ENCODE measurements around the gene CD28.
A peak's percentile ranks its signal among the peaks of the same experiment; 100 is the strongest.
"Not testable (repeated sequence)": the region's sequence is repeated elsewhere in the genome, so short reads cannot be mapped to it uniquely, and the experiment has no call there.

CD28 gene

DNA sequence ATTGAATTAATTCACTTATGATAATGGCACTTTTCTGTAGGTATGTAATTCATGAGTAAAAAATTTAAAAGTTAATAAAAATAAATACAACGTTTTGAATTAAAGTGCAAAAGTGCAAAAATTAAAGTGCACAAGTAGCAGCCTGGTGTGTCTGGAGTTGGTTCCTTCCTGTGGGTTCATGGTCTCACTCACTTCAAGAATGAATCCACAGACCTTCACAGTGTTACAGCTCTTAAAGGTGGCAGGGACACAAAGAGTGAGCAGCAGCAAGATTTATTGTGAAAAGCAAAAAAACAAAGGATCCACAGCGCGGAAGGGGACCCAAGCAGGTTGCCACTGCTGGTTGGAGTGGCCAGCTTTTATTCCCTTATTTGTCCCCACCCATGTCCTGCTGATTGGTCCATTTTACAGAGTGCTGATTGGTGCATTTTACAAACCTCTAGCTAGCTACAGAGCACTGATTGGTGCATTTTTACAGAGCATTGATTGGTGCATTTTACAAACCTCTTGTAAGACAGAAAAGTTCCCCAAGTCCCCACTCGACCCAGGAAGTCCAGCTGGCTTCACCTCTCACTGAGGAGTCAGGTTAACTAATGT lies 73.1 kb downstream of the CD28 start:
- not testable (repeated sequence) for H3K27ac ChIP-seq (ENCODE audit: low read depth, low read length); H3K9me3 ChIP-seq (ENCODE audit: control insufficient read depth in 5 of 5, low read length in 5 of 5); H3K36me3 ChIP-seq (ENCODE audit: control insufficient read depth in 5 of 5, insufficient read depth in 5 of 5, low read length in 5 of 5); H3K4me3 ChIP-seq (ENCODE audit: low read depth in 1 of 5, low read length in 5 of 5); H3K27me3 ChIP-seq (ENCODE audit: control insufficient read depth in 5 of 5, insufficient read depth in 4 of 5, low read length in 5 of 5); H3K9ac ChIP-seq (ENCODE audit: low read length in 5 of 5)
- H3K4me1 ChIP-seq (ENCODE audit: control insufficient read depth in 5 of 5, insufficient read depth in 5 of 5, low read length in 5 of 5): peaks cover 7 to 26% (median 18%) of the 10 kb centered on the region in 5 donors

DNA sequence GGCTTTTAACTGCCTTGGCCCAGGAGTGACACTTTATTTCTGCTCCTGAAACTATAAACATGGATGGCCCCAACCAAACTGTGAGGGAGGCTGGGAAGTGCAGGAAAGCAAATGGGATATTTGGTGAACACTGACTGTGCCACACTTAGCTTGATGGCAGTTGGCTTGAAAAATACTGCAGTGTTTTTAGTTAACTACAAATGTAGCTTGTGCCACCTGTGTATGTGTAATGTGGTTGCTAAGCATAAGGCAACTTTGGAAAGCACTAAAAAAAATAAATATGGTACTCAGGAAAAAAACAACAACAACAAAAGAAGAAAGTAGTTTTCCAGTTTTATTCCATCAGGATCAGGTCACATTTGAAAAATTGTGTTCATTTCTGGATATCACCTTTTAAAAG lies 73.8 kb downstream of the CD28 start:
- Histone ChIP-seq H3K36me3 (ENCODE audit: control insufficient read depth in 5 of 5, insufficient read depth in 5 of 5, low read length in 5 of 5) (no peaks in the 10 kb centered on the region), H3K9ac (ENCODE audit: low read length in 5 of 5) (no peak overlapping the region), H3K9me3 (ENCODE audit: control insufficient read depth in 5 of 5, low read length in 5 of 5) (no peaks in the 10 kb centered on the region), H3K27ac (ENCODE audit: low read depth, low read length) (no peak overlapping the region), H3K4me1 (ENCODE audit: control insufficient read depth in 5 of 5, insufficient read depth in 5 of 5, low read length in 5 of 5) (peaks cover 7 to 26% (median 18%) of the 10 kb centered on the region in 5 donors), H3K27me3 (ENCODE audit: control insufficient read depth in 5 of 5, insufficient read depth in 4 of 5, low read length in 5 of 5) (no peaks in the 10 kb centered on the region), H3K4me3 (ENCODE audit: low read depth in 1 of 5, low read length in 5 of 5) (no peak overlapping the region)

DNA sequence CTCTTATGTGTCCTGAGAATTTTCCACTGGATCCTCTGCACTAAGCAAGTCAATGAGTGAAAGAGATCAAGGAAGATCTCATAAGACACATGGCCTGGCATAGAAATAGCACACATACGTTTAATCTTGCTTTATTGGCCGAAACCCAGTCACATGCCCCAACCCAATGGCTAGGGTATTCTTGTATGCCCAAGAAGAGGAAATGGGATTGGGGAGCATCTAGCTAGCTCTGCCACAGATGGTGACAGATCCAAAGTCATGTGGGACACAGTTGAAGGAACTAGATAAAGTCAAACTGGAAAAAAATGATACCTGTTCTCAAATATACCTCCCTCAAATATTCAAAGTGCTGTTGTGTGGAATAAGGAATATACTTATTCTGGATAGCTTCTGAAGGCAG lies 74.7 kb downstream of the CD28 start:
- no peak overlapping the region for H3K9ac ChIP-seq (ENCODE audit: low read length in 5 of 5)
- H3K27me3 ChIP-seq (ENCODE audit: control insufficient read depth in 5 of 5, insufficient read depth in 4 of 5, low read length in 5 of 5): no peaks in the 10 kb centered on the region
- no peaks in the 10 kb centered on the region for H3K36me3 ChIP-seq (ENCODE audit: control insufficient read depth in 5 of 5, insufficient read depth in 5 of 5, low read length in 5 of 5)
- H3K9me3 ChIP-seq (ENCODE audit: control insufficient read depth in 5 of 5, low read length in 5 of 5): no peaks in the 10 kb centered on the region
- H3K4me3 ChIP-seq (ENCODE audit: low read depth in 1 of 5, low read length in 5 of 5): no peak overlapping the region
- no peak overlapping the region for H3K27ac ChIP-seq (ENCODE audit: low read depth, low read length)
- peaks cover 7 to 30% (median 22%) of the 10 kb centered on the region in 5 donors for H3K4me1 ChIP-seq (ENCODE audit: control insufficient read depth in 5 of 5, insufficient read depth in 5 of 5, low read length in 5 of 5)

DNA sequence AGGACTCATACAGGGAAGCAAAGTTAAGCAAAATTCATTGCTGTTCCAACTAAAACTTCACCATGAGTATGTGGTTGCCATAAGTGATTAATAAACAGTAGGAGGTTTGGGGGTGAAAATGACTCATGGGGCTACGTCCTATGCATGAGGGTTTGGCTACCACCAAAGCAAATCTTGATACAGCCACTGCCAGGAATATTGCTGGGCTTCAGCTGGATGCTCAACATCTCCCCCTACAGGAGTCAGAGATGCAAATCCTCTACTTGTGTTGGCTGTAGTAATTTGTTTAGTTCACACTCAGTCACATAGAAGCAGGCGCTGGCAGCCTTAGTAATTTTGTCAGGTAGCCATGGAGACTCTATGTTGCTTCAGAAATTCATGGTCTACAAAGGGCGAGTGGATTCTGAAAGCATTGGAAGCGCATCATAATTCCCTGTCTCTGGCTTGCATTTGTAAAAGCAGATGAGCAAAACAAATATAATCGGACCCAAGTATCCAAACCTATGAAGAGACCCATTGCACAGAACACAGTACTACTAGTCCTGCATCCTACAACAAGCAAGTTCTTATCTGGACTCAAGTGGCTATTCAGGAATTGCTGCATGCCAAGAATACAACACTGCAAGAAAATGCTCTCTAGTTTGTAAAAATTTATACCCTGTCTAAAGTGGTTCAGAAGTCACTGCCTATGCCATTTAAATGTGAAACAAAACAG lies 76.0 kb downstream of the CD28 start:
- Histone ChIP-seq H3K9me3 (ENCODE audit: control insufficient read depth in 5 of 5, low read length in 5 of 5) (no peaks in the 10 kb centered on the region), H3K4me3 (ENCODE audit: low read depth in 1 of 5, low read length in 5 of 5) (no peak overlapping the region), H3K27ac (ENCODE audit: low read depth, low read length) (peak overlapping the region; percentile 42), H3K4me1 (ENCODE audit: control insufficient read depth in 5 of 5, insufficient read depth in 5 of 5, low read length in 5 of 5) (peaks cover 7 to 42% (median 35%) of the 10 kb centered on the region in 5 donors), H3K36me3 (ENCODE audit: control insufficient read depth in 5 of 5, insufficient read depth in 5 of 5, low read length in 5 of 5) (no peaks in the 10 kb centered on the region), H3K27me3 (ENCODE audit: control insufficient read depth in 5 of 5, insufficient read depth in 4 of 5, low read length in 5 of 5) (no peaks in the 10 kb centered on the region), H3K9ac (ENCODE audit: low read length in 5 of 5) (no peak overlapping the region)

DNA sequence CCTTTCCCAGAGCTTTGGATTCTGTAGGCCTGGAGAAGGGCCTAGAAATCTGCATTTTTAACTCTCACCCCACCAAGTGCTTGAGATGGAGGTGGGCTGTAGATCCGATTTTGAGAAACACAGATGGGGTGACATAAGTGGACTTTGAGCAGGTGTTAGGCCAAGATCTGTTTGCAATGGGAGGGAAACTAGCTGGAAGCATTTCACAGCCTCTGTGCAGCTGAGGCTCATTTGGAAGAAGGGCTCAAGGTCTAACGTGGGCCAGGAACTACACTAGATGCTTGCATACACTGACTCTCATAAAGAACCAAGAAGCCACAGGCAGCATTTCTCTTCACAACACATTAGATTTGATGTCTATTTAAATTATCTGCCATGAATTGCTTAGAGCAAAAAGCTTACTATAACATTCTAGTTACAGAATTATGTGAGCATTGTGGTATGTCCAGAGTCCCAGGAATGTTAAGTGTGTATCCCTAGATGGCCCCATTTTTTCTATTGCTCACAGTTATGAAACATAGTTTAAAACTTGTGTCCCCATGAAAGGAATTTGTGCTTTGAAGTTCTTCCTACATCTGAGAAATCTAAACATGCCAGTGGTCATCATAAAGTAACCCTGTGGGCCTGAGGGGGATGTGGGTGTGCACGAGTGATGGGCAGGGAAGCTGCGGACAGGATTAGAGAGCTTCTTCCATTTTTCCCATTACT lies 77.2 kb downstream of the CD28 start:
- H3K9ac ChIP-seq (ENCODE audit: low read length in 5 of 5): no peak overlapping the region
- H3K9me3 ChIP-seq (ENCODE audit: control insufficient read depth in 5 of 5, low read length in 5 of 5): no peaks in the 10 kb centered on the region
- no peaks in the 10 kb centered on the region for H3K36me3 ChIP-seq (ENCODE audit: control insufficient read depth in 5 of 5, insufficient read depth in 5 of 5, low read length in 5 of 5)
- H3K27ac ChIP-seq (ENCODE audit: low read depth, low read length): peak overlapping the region; percentile 42
- no peaks in the 10 kb centered on the region for H3K27me3 ChIP-seq (ENCODE audit: control insufficient read depth in 5 of 5, insufficient read depth in 4 of 5, low read length in 5 of 5)
- peak overlapping the region in 1 of 5 donors; percentile 39 for H3K4me3 ChIP-seq (ENCODE audit: low read depth in 1 of 5, low read length in 5 of 5)
- peaks cover 7 to 54% (median 47%) of the 10 kb centered on the region in 5 donors for H3K4me1 ChIP-seq (ENCODE audit: control insufficient read depth in 5 of 5, insufficient read depth in 5 of 5, low read length in 5 of 5)

DNA sequence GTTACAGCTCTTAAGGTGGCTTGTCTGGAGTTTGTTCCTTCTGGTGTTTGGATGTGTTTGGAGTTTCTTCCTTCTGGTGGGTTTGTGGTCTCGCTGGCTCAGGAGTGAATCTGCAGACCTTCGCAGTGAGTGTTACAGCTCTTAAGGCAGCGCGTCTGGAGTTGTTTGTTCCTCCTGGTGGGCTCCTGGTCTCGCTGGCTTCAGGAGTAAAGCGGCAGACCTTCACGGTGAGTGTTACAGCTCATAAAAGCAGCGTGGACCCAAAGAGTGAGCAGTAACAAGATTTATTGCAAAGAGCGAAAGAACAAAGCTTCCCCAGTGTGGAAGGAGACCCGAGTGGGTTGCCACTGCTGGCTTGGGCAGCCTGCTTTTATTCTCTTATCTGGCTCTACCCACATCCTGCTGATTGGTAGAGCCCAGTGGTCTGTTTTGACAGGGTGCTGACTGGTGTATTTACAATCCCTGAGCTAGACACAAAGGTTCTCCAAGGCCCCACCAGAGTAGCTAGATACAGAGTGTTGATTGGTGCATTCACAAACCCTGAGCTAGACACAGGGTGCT lies 78.4 kb downstream of the CD28 start:
- not testable (repeated sequence) for H3K9ac ChIP-seq (ENCODE audit: low read length in 5 of 5); H3K9me3 ChIP-seq (ENCODE audit: control insufficient read depth in 5 of 5, low read length in 5 of 5); H3K27ac ChIP-seq (ENCODE audit: low read depth, low read length); H3K4me3 ChIP-seq (ENCODE audit: low read depth in 1 of 5, low read length in 5 of 5); H3K27me3 ChIP-seq (ENCODE audit: control insufficient read depth in 5 of 5, insufficient read depth in 4 of 5, low read length in 5 of 5); H3K36me3 ChIP-seq (ENCODE audit: control insufficient read depth in 5 of 5, insufficient read depth in 5 of 5, low read length in 5 of 5)
- peaks cover 10 to 61% (median 53%) of the 10 kb centered on the region in 5 donors for H3K4me1 ChIP-seq (ENCODE audit: control insufficient read depth in 5 of 5, insufficient read depth in 5 of 5, low read length in 5 of 5)

DNA sequence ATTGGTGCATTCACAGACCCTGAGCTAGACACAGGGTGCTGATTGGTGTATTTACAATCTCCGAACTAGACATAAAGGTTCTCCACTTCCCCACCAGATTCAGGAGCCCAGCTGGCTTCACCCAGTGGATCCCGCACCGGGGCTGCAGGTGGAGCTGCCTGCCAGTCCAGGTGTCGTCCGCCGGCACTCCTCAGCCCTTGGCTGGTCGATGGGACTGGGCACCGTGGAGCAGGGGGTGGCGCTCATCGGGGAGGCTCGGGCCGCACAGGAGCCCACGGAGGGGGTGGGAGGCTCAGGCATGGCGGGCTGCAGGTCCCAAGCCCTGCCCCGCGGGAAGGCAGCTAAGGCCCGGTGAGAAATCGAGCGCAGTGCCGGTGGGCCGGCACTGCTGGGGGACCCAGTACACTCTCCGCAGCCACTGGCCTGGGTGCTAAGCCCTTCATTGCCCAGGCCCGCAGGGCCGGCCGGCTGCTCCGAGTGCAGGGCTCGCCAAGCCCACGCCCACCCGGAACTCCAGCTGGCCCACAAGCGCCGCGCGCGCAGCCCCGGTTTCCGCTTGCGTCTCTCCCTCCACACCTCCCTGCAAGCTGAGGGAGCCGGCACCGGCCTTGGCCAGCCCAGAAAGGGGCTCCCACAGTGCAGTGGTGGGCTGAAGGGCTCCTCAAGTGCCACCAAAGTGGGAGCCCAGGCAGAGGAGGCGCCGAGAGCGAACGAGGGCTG lies 79.1 kb downstream of the CD28 start:
- H3K27me3 ChIP-seq (ENCODE audit: control insufficient read depth in 5 of 5, insufficient read depth in 4 of 5, low read length in 5 of 5); H3K9me3 ChIP-seq (ENCODE audit: control insufficient read depth in 5 of 5, low read length in 5 of 5); H3K9ac ChIP-seq (ENCODE audit: low read length in 5 of 5); H3K36me3 ChIP-seq (ENCODE audit: control insufficient read depth in 5 of 5, insufficient read depth in 5 of 5, low read length in 5 of 5); H3K4me3 ChIP-seq (ENCODE audit: low read depth in 1 of 5, low read length in 5 of 5): not testable (repeated sequence)
- H3K4me1 ChIP-seq (ENCODE audit: control insufficient read depth in 5 of 5, insufficient read depth in 5 of 5, low read length in 5 of 5): peaks cover 10 to 64% (median 56%) of the 10 kb centered on the region in 5 donors
- H3K27ac ChIP-seq (ENCODE audit: low read depth, low read length): peak overlapping the region; percentile 71

DNA sequence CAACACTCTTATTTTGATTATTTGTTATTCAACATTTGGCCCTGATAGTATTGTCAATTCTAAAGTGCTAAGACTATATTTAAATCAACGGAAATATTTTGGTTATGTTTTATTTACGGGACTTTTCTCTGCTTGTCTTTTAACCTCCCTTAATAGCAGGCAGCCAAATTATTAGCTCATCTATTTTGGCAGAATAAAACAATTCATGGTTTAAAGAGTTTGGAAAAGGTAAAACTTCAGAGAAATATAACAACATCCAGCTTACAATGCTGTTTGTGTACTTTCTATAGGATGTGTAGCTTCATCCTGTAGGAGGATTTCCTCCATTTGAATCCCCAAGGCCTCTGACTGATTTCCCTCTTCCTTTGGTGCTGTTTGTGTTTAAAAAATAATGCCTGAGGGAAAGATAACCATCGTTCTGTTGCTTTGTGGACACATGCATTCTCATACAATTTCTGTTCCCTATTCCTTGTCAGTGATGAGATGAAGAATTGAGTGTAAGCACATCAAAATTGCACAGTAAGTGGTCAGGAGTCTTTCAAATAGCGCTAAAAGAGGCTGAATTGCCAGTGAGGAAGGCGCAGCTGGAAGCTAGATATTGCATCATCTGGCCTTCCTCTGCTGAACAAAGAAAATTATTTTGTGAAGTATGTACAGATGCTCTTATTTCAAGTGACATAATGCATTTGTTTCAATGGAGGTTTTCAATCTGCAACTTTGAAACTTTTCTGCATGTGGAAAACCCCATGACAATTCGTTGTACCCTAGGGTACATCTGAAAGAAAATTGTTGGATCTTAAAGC lies 80.3 kb downstream of the CD28 start:
- Histone ChIP-seq H3K9ac (ENCODE audit: low read length in 5 of 5) (peak overlapping the region in 1 of 5 donors; percentile 39), H3K27ac (ENCODE audit: low read depth, low read length) (peak overlapping the region; percentile 71), H3K27me3 (ENCODE audit: control insufficient read depth in 5 of 5, insufficient read depth in 4 of 5, low read length in 5 of 5) (no peaks in the 10 kb centered on the region), H3K4me1 (ENCODE audit: control insufficient read depth in 5 of 5, insufficient read depth in 5 of 5, low read length in 5 of 5) (peaks cover 10 to 62% (median 56%) of the 10 kb centered on the region in 5 donors), H3K4me3 (ENCODE audit: low read depth in 1 of 5, low read length in 5 of 5) (no peak overlapping the region), H3K36me3 (ENCODE audit: control insufficient read depth in 5 of 5, insufficient read depth in 5 of 5, low read length in 5 of 5) (no peaks in the 10 kb centered on the region), H3K9me3 (ENCODE audit: control insufficient read depth in 5 of 5, low read length in 5 of 5) (no peaks in the 10 kb centered on the region)

DNA sequence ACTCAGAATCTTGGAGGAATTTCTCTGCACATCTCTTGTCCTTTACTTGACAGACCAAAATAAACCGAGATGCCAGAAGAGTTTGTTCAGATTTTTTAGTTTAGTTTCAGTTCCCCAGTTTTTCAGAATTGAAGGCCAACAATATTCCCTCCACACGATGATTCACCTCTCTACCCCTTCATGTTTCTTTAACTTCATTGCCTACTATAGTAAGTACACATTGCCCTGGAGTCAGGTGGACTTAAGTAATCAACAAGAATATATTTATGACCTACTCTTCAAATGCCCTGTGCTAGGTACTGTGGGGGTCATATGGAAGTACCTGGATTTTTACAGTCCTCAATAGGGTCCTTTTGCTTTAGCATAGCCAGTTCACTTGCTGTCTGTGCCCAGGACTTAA lies 81.5 kb downstream of the CD28 start:
- Histone ChIP-seq H3K9ac (ENCODE audit: low read length in 5 of 5) (no peak overlapping the region), H3K27ac (ENCODE audit: low read depth, low read length) (peak overlapping the region; percentile 71), H3K4me1 (ENCODE audit: control insufficient read depth in 5 of 5, insufficient read depth in 5 of 5, low read length in 5 of 5) (peaks cover 3 to 52% (median 48%) of the 10 kb centered on the region in 5 donors), H3K4me3 (ENCODE audit: low read depth in 1 of 5, low read length in 5 of 5) (no peak overlapping the region), H3K9me3 (ENCODE audit: control insufficient read depth in 5 of 5, low read length in 5 of 5) (no peaks in the 10 kb centered on the region), H3K36me3 (ENCODE audit: control insufficient read depth in 5 of 5, insufficient read depth in 5 of 5, low read length in 5 of 5) (no peaks in the 10 kb centered on the region), H3K27me3 (ENCODE audit: control insufficient read depth in 5 of 5, insufficient read depth in 4 of 5, low read length in 5 of 5) (no peaks in the 10 kb centered on the region)

Measured in subcutaneous abdominal adipose tissue (tissue), 5 donors.